IPS-20b (cell line): ENCODE results near the gene SEMA4D.
A peak's percentile ranks its signal among the peaks of the same experiment; 100 is the strongest.
"Not testable (repeated sequence)": the region's sequence is repeated elsewhere in the genome, so short reads cannot be mapped to it uniquely, and the experiment has no call there.

Source experiments
- H3K27ac ChIP-seq: one replicate; pipeline ENCODE4 v1.5.1; 2013; ENCODE audit warnings: low read length
- H3K27me3 ChIP-seq: 2 replicates; pipeline ENCODE4 v1.6.1; 2013; ENCODE audit warnings: mild to moderate bottlenecking, low read length, inconsistent platforms; ENCODE audit not compliant: insufficient read depth
- H3K36me3 ChIP-seq: 2 replicates; pipeline ENCODE4 v1.6.1; 2013; ENCODE audit warnings: low read depth, mild to moderate bottlenecking, inconsistent platforms, low read length, moderate library complexity; ENCODE audit not compliant: insufficient read depth
- H3K4me1 ChIP-seq: 2 replicates; pipeline ENCODE4 v1.6.1; 2013; ENCODE audit warnings: mild to moderate bottlenecking, control low read depth, inconsistent platforms, low read length, moderate library complexity; ENCODE audit not compliant: insufficient read depth
- H3K4me3 ChIP-seq: 2 replicates; pipeline ENCODE4 v1.5.1; 2013; ENCODE audit warnings: mild to moderate bottlenecking, low read length, inconsistent platforms
- H3K9ac ChIP-seq: 2 replicates; pipeline ENCODE4 v1.6.1; 2013; ENCODE audit warnings: low read depth, mild to moderate bottlenecking, inconsistent platforms, low read length, moderate library complexity
- H3K9me3 ChIP-seq: 2 replicates; pipeline ENCODE4 v1.6.1; 2013; ENCODE audit warnings: mild to moderate bottlenecking, low read depth, low read length, inconsistent platforms; ENCODE audit not compliant: insufficient read depth

Gene SEMA4D

DNA sequence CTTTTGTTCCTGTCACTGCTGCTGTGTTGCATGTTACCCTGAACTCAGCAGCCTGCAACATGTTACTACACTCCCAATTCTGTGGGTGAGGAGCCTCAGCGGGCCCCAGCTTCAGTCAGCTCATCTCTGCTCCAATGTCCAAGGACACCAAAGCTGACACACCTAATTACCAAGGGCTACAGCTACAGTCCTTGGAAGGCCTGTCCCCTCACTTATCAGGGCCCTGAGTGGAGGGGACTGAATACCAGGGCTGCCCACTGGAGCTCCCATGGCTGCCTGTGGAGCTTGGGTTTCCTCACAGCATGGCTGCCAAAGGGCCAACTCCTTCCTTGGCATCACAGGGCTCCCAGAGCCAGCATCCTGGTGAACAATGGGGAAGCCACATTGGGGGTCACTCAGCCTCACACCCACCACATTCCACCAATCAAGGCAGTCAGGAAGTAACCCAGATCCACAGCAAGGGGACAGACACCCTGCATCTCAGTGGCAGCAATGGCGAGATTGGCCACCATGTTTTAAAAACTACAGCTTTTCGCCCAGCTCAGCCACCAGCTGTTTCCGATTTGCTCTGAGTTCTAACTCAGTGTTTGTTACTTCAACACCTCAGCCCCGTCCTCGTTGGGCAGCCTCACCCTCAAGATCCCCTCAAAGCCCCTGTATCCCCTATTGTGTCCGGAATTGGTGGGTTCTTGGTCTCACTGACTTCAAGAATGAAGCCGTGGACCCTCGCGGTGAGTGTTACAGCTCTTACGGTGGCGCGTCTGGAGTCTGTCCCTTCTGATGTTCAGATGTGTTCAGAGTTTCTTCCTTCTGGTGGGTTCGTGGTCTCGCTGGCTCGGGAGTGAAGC lies 18.9 kb downstream of the SEMA4D start:
- H3K36me3 ChIP-seq = peaks cover 3% of the 10 kb centered on the region; the same call in 1 of the 2 replicates
- H3K4me1 ChIP-seq = peaks cover 7% of the 10 kb centered on the region
- no peak overlapping the region for H3K9ac ChIP-seq
- H3K27me3 ChIP-seq = no peaks in the 10 kb centered on the region
- no peak overlapping the region for H3K4me3 ChIP-seq
- no peak overlapping the region for H3K27ac ChIP-seq
- H3K9me3 ChIP-seq = no peaks in the 10 kb centered on the region

DNA sequence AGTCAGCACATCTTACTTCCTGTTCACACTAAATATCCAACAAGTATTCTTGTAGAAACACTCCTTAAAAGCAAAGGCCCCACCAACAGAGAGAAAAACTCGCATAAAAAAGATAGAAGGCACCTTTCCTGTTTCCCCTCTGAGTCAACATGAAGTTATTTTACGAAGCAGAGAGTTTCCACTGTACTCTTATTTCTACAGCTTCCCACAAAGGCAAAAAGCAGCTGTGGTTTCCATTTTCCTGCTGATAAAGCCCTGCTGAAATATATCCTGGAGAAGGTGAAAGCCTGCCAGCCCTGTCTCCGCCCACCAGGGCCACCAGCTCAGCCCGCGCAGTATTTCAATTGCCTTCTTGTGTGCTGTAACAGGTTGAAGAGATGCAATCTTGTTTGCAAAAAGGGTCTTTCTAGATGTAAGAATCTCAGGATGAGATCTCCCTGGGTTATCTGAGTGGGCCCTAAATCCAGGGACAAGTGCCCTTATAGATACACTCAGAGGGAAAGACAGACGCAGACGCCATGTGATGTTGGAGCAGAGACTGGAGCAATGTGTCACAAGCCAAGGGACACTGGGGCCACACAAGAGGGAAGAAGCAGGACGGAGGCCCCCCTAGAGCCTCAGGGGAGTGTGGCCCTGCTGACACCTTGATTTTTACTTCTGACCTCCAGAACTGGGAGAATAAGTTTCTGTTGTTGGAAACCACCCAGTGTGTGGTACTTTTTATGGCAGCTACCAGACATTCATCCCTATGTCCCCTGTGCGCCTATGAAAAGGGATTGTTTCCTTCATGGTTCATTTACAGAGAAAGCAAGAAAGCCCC lies 19.9 kb downstream of the SEMA4D start:
- peaks cover 3% of the 10 kb centered on the region; the same call in 1 of the 2 replicates for H3K36me3 ChIP-seq
- H3K9me3 ChIP-seq = no peaks in the 10 kb centered on the region
- no peaks in the 10 kb centered on the region for H3K27me3 ChIP-seq
- no peak overlapping the region for H3K9ac ChIP-seq
- peaks cover 5% of the 10 kb centered on the region for H3K4me1 ChIP-seq
- H3K4me3 ChIP-seq = no peak overlapping the region
- no peak overlapping the region for H3K27ac ChIP-seq

DNA sequence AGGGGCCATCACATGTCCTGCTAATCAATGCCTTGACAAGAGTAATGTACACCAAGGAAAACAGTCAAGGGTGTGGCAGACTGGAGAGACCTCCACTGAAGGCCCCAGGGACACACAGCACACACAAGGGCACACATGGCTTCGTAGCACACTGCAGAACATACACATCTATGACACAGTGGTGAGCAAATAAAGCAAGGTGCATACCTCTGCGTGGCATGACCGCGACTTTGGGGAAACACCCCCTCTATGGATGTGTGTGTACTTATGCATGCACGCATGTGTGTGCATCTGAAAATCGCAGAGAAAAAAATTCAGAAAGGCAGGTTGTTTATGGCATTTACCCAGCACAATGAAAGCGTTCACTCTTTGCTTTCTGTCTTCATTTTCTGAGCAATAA lies 20.5 kb downstream of the SEMA4D start:
- Histone ChIP-seq H3K27me3 (no peaks in the 10 kb centered on the region), H3K27ac (no peak overlapping the region), H3K4me3 (no peak overlapping the region), H3K4me1 (peaks cover 5% of the 10 kb centered on the region), H3K9me3 (no peaks in the 10 kb centered on the region), H3K36me3 (peaks cover 3% of the 10 kb centered on the region; the same call in 1 of the 2 replicates), H3K9ac (no peak overlapping the region)

DNA sequence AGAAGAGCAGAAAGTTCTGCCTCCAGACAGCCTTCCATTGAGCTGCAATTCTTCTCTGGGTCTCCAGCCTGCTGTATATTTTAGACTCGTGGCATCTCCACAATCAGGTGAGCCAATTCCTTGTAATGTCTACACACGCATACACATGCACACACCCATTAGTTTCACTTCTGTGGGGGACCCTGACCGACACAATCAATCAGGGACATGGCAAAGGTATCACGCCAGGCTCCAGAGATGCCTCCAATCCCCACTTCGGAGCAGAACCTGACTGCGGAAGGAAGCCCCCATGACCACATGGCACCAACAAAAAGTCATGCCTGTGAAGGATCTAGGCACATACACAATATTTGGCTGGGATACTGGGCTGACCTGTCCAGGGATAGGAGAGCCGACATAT lies 21.4 kb downstream of the SEMA4D start:
- no peak overlapping the region for H3K4me3 ChIP-seq
- H3K36me3 ChIP-seq = peaks cover 3% of the 10 kb centered on the region; the same call in 1 of the 2 replicates
- no peaks in the 10 kb centered on the region for H3K9me3 ChIP-seq
- H3K27ac ChIP-seq = no peak overlapping the region
- no peaks in the 10 kb centered on the region for H3K27me3 ChIP-seq
- peaks cover 5% of the 10 kb centered on the region for H3K4me1 ChIP-seq
- H3K9ac ChIP-seq = no peak overlapping the region

DNA sequence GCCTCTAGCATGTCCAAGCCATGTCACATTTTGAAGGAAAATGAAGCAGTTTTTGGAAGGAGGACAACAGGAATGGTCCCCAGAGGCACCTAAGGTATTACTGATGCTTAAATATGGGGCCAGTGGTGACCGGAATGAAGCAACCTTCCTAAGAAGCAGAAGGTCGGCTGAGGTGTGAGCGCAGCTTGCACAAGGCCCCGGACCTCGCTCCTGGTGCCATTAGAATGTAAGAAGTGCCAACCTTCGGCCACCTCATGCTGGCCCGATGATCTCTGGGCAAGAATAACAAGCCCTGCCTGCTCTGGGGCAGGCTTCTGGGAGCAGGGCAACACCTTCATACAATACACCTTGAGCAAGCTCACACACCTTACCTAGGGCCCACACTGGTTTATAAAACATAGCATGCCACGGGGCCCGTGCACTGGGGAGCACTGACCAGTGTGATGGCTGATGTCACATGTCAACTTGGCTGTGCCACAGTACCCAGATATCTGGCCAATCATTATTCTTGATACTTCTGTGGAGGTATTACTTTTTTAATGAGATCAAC lies 21.9 kb downstream of the SEMA4D start:
- no peak overlapping the region for H3K9ac ChIP-seq

GRCh38 chr9:89474939-89475338 lies 23.0 kb downstream of the SEMA4D start:
- Histone ChIP-seq H3K9ac (no peak overlapping the region), H3K4me3 (no peak overlapping the region), H3K27me3 (no peaks in the 10 kb centered on the region), H3K4me1 (peaks cover 16% of the 10 kb centered on the region), H3K27ac (no peak overlapping the region), H3K36me3 (peaks cover 3% of the 10 kb centered on the region; the same call in 1 of the 2 replicates), H3K9me3 (no peaks in the 10 kb centered on the region)

More for the DNA sequence above, 21.9 kb downstream of the SEMA4D start:
- Histone ChIP-seq H3K4me1 (peaks cover 7% of the 10 kb centered on the region), H3K27me3 (no peaks in the 10 kb centered on the region), H3K4me3 (no peak overlapping the region), H3K36me3 (peaks cover 3% of the 10 kb centered on the region; the same call in 1 of the 2 replicates), H3K27ac (no peak overlapping the region), H3K9me3 (no peaks in the 10 kb centered on the region)

DNA sequence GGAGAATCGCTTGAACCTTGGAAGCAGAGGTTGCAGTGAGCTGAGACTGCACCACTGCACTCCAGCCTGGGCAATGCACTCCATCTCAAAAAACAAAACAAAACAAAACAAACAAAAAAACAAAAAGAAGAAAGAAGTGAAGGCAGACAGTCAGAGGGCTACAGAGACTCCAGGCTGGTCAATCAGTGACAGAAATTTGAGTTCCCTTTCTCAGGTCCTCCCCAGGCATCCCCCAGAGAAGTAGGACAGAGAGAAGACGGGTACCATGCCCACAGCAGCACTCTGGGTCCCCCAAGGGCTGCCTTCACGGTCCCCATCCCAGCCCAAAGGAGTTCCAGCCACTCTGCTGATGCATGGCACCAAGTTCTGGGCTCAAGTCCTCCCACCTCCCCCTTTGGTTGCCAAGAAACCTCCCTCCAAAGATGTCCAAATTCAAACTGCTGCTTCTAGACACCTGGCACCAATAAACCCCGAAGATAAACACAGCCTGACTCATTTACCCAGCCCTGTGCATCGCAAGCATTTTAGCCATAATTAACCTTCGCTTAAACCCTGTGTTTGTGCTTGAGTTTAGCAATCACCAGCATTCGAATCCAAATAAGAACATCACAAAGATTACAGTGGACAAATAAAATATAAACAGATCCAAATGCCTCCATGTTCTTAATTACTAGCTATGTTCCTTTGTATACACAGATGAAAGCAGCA lies 24.0 kb downstream of the SEMA4D start:
- Histone ChIP-seq H3K36me3 (peaks cover 3% of the 10 kb centered on the region; the same call in 1 of the 2 replicates), H3K9ac (no peak overlapping the region), H3K9me3 (no peaks in the 10 kb centered on the region), H3K4me3 (no peak overlapping the region), H3K27me3 (no peaks in the 10 kb centered on the region), H3K27ac (no peak overlapping the region), H3K4me1 (peaks cover 27% of the 10 kb centered on the region)

DNA sequence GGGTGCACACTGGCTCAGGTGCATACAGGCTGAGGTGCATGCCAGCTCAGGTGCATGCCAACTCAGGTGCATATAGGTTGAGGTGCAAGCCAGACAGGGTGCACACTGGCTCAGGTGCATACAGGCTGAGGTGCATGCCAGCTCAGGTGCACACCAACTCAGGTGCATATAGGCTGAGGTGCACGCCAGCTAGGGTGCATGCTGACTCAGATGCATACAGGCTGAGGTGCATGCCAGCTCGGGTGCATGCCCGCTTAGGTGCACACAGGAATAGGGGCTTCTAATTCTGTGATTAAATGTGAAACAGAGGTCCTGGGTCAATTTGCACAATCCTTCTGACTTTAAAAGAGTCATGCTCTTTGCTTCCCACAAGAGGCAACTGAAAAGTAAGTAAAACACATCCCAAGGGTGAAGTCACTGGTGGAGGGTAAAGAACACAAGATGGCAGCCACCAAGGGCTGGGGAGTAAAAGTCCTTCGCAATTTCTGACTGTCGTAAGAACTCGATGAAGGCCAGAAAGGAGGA lies 26.1 kb downstream of the SEMA4D start:
- peaks cover 35% of the 10 kb centered on the region for H3K4me1 ChIP-seq
- not testable (repeated sequence) for H3K27me3 ChIP-seq, H3K4me3 ChIP-seq, H3K27ac ChIP-seq, H3K36me3 ChIP-seq, H3K9me3 ChIP-seq, H3K9ac ChIP-seq

DNA sequence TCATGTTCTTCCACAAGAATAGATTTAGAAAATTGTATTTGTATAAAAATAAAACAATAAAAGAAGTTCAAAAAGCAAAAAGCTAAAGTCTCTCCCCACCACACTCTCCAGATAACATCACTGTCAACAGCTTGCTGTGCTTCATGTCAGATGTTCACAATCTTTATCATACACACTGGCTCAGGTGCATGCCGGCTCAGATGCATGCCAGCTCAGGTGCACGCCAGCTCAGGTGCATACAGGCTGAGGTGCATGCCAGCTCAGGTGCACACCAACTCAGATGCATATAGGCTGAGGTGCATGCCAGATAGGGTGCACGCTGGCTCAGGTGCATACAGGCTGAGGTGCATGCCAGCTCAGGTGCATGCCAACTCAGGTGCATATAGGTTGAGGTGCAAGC lies 26.5 kb downstream of the SEMA4D start:
- Histone ChIP-seq H3K27ac (no peak overlapping the region), H3K4me1 (peaks cover 38% of the 10 kb centered on the region)

DNA sequence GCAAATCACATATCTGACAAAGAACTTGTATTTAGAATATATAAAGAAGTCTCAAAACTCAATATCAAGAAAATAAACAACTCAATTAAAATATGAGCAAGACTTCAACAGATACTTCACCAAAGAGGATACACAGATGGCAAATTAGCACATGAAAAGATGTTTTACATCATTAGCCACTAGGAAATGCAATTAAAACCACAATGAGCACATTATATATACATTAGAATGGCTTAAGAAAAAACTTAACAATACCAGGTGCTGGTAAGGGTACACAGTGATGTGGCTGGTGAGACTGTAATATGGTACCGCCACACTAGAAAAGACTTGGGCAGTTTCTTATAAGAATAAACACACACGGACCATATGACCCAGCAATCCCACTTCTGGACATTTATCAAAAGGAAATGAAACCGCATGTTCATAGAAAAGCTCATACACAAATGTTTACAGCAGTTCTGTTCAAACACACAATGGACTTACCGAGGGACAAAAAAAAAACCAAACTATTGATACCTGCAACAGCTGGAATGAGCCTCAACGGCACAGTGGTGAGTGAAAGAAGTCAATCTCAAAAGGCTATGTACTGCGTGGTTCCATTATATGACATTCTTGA lies 27.6 kb downstream of the SEMA4D start:
- Histone ChIP-seq H3K9me3 (no peaks in the 10 kb centered on the region), H3K4me3 (peak overlapping the region; percentile 34; the same call in 1 of the 2 replicates), H3K27ac (no peak overlapping the region), H3K36me3 (no peaks in the 10 kb centered on the region), H3K27me3 (no peaks in the 10 kb centered on the region), H3K4me1 (peaks cover 39% of the 10 kb centered on the region), H3K9ac (peak overlapping the region; percentile 39; the same call in 1 of the 2 replicates)

More for the DNA sequence above, 26.5 kb downstream of the SEMA4D start:
- no peak overlapping the region for H3K4me3 ChIP-seq
- H3K9ac ChIP-seq = no peak overlapping the region
- H3K9me3 ChIP-seq = no peaks in the 10 kb centered on the region
- H3K27me3 ChIP-seq = no peaks in the 10 kb centered on the region
- H3K36me3 ChIP-seq = no peaks in the 10 kb centered on the region
